GM06990 (cell line): Measurements from ENCODE around the gene KCNAB1.

ENCODE experiments used
- DNase-seq: peaks from one replicate; pipeline ENCODE4 v3.0.0-alpha.2; 2011; ENCODE audit not compliant: insufficient read length; ENCODE audit errors: extremely low read depth
- H3K27me3 ChIP-seq: replicated peaks from 2 replicates; pipeline ENCODE4 v1.6.0; 2011; ENCODE audit warnings: low read length; ENCODE audit not compliant: control insufficient read depth, insufficient read depth
- H3K36me3 ChIP-seq: 2 replicates; pipeline ENCODE4 v1.5.1; 2011; ENCODE audit warnings: low read length; ENCODE audit not compliant: control insufficient read depth, insufficient read depth
- H3K4me3 ChIP-seq: replicated peaks from 2 replicates; pipeline ENCODE4 v1.5.1; 2011; ENCODE audit warnings: low read depth, mild to moderate bottlenecking, control low read depth, low read length
- TF ChIP-seq, protein P1 (sequence below): IDR thresholded peaks from 2 replicates; pipeline ENCODE4 v1.5.1; 2011; ENCODE audit warnings: low read length, control low read depth, mild to moderate bottlenecking, inconsistent platforms; ENCODE audit not compliant: insufficient read depth, poor library complexity, severe bottlenecking

Gene KCNAB1

DNA sequence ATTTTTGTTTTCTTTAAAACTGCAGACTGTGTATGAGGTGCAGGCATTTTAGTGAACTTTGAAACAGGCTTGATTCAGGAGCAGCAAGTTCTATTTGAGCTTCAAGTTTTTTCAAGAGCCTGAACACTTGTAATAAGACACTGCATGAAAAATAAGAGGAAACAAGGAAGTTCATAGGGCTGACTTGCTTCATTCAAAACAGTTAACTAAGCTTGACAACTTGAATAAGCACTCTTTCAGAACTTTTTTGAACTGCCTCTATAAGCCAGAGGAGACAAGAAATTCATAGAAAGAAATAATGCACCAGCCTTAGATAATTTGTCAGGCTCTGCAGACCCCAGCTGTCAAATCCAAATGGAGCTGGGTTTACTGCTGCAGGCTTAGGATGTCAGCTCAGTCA is 304.4 kb downstream of the KCNAB1 start:
- TF ChIP-seq, protein P1, sequence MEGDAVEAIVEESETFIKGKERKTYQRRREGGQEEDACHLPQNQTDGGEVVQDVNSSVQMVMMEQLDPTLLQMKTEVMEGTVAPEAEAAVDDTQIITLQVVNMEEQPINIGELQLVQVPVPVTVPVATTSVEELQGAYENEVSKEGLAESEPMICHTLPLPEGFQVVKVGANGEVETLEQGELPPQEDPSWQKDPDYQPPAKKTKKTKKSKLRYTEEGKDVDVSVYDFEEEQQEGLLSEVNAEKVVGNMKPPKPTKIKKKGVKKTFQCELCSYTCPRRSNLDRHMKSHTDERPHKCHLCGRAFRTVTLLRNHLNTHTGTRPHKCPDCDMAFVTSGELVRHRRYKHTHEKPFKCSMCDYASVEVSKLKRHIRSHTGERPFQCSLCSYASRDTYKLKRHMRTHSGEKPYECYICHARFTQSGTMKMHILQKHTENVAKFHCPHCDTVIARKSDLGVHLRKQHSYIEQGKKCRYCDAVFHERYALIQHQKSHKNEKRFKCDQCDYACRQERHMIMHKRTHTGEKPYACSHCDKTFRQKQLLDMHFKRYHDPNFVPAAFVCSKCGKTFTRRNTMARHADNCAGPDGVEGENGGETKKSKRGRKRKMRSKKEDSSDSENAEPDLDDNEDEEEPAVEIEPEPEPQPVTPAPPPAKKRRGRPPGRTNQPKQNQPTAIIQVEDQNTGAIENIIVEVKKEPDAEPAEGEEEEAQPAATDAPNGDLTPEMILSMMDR = no peak
- H3K4me3 ChIP-seq = no peak overlapping the region
- no peaks in the 10 kb centered on the region for H3K27me3 ChIP-seq
- H3K36me3 ChIP-seq = no peaks in the 10 kb centered on the region
- no peak for DNase-seq

DNA sequence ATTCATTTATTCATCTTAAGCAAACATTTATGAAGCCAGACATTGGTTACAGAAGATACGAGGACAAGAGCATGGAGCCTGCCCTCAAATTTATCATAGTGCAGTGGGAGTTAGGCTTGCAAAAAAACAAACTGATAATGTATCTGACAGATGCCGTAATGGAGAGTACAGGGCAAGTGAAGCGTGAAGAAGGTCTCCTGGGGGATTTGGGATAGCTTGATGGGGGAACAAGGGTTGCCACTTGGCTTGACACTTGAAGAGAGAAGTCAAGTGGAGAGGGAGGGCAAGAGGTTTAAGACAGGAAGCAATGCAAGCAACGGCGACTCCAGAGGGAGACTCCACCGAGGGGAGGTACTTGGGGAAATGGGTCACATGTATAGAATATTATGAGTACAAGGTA is 305.3 kb downstream of the KCNAB1 start:
- no peak overlapping the region for H3K4me3 ChIP-seq
- no peaks in the 10 kb centered on the region for H3K36me3 ChIP-seq
- TF ChIP-seq, protein P1 = no peak
- no peaks in the 10 kb centered on the region for H3K27me3 ChIP-seq
- no peak for DNase-seq

- DNase-seq = no peak
- no peaks in the 10 kb centered on the region; the same call in 1 of the 2 replicates for H3K27me3 ChIP-seq
- no peak overlapping the region for H3K4me3 ChIP-seq
- no peaks in the 10 kb centered on the region for H3K36me3 ChIP-seq
- TF ChIP-seq, protein P1 = no peak
Measured at GRCh38 chr3:156429125-156429524, 308.7 kb downstream of the KCNAB1 start.

DNA sequence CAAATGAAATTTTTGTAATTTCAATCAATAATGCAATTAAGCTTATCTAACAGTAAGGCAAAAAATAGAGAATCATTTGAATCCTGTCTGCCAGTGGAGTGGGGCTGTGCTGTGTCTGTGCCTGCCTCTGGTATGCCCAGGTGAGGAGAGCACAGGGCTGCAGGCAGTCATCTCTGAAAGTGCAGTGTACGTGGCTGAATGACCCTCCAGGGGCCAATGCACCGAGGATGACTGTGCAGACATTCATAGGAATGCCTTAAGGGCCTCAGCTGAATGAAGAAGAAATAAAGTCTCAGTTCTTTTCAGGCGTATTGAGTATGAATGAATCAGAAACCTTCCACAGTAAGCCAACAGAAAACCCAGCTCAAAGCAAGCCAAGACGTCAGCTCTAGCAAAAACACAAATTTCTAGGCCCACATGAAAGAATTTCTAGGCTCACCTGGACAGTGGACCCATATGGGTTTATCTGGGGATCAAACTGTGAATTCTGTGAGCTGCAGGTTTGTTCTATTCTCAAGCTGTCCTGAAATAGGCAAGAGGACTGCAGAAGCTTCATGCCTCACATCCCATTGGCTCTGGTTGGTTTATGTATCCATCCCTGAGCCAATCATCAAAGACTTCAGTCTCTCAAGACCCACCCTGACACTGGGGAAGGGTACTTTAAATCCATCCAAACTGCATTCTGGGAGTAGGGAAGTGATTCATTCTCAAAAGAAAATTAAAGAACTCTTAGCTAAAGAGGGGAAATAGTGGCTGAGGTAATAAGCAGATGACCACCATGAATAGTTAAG is 311.2 kb downstream of the KCNAB1 start:
- TF ChIP-seq, protein P1 = no peak
- DNase-seq = no peak

GRCh38 chr3:156432563-156432962 is 312.2 kb downstream of the KCNAB1 start:
- Histone ChIP-seq H3K4me3 (no peak overlapping the region), H3K36me3 (no peaks in the 10 kb centered on the region), H3K27me3 (no peaks in the 10 kb centered on the region; the same call in 1 of the 2 replicates)
- TF ChIP-seq, protein P1 = no peak
- no peak for DNase-seq

More for the DNA sequence above, 311.2 kb downstream of the KCNAB1 start:
- Histone ChIP-seq H3K4me3 (no peak overlapping the region), H3K27me3 (no peaks in the 10 kb centered on the region; the same call in 1 of the 2 replicates), H3K36me3 (no peaks in the 10 kb centered on the region)
